HG03060 (cell line): Measurements from ENCODE around the gene EEF1AKMT1.
A peak's percentile ranks its signal among the peaks of the same experiment; 100 is the strongest.

Experiments
- ATAC-seq: cut with Tn5 transposase; IDR thresholded peaks from one replicate; pipeline ENCODE4 v1.9.1; 2021; ENCODE audit warnings: low read depth, moderate number of reproducible peaks; ENCODE audit not compliant: unreplicated experiment

EEF1AKMT1 gene

GRCh38 chr13:20721058-20721453, 52.7 kb downstream of the EEF1AKMT1 start:
- no peak for ATAC-seq

DNA sequence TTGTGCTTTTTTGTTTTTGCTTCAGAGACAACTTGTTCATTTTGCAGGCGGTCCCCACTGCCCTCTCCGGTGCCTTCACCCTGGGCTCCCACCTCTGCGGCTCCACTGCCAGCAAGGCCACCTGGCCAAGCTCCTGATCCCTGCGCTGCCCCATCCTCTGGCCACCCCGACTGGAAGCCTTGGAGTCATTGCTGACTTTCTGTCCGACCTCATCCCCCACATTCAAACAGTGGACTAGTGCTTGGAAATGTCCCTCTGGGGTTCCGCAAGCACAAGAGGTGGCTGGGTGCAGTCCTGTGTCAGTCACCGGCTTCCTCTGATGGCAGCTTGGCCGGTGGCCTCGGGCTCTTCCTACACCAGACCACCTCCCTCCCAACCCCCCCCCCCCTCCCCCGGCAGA, 53.3 kb downstream of the EEF1AKMT1 start:
- ATAC-seq: no peak

- no peak for ATAC-seq
Measured at GRCh38 chr13:20719783-20720182, 54.0 kb downstream of the EEF1AKMT1 start.

- ATAC-seq: no peak
Measured at GRCh38 chr13:20718958-20719566, 54.7 kb downstream of the EEF1AKMT1 start.

DNA sequence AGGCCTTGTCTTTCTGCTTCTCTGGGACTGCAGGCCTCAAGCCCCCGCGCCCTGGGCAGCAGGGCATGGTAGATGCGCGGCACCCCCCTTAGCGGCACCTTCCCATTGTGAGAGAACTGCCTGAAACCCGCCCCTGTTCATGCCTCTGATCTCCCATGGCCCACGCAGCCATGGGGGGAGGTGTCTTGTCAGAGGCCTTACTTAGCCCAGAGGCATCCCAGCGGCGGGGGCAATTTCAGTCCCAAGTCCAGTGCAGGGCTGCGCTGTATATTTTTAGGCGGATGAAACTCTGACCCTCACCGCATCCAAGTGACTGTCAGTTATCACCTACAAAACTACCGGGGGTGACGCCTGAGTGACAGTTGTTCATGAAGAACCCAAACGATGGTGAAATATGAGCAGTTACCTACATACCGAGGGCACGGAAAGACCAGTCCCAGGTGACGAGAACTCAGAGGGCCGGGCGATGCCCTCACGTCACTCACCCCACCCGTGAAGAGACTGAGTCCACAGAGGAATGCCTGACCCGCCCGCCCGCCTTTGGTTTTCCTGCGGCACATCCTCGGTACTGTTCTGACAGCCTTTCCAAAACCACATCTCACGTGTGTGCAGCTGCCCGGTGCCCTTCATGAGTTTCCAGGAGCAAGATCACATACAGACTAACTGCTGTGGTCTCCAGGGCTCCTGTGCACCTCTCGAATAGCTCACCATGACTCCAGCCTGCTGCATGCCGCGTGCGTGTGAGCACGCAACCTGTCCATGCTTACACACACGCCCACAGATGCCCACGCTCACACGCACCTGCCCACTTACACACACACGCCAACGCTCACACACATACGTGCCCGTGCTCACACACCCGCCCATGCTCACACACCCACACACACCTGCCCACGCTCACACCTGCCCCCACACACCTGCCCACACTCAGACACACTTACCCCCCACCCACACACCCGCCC, 55.9 kb downstream of the EEF1AKMT1 start:
- ATAC-seq: no peak

DNA sequence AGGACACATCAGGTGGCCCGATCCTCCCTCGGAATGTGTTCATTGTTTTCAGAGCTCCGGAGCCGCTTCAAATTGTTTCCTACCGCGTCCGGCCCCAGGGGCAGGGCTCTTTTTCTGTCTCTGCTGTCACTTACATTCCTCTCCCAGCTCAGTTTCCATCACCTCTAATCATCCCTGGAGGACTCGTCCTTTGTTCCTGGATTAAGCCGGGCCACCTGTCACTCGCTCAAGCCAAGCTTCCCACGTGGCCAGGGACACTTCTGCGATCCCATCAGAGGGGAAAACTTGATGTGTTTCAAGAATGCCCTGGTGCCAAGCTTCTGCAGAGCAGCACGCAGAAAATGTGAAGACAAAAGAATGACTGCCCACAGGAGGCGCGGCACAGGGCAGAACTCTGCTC, 56.8 kb downstream of the EEF1AKMT1 start:
- no peak for ATAC-seq

- ATAC-seq: no peak
Measured at GRCh38 chr13:20715330-20715712, 58.4 kb downstream of the EEF1AKMT1 start.

- ATAC-seq: no peak
Measured at GRCh38 chr13:20714563-20715329, 59.0 kb downstream of the EEF1AKMT1 start.

GRCh38 chr13:20714161-20714560, 59.6 kb downstream of the EEF1AKMT1 start:
- no peak for ATAC-seq

GRCh38 chr13:20713751-20714150, 60.0 kb downstream of the EEF1AKMT1 start:
- ATAC-seq: no peak

GRCh38 chr13:20713014-20713376, 60.8 kb downstream of the EEF1AKMT1 start:
- ATAC-seq: no peak

GRCh38 chr13:20711301-20712044, 62.3 kb downstream of the EEF1AKMT1 start:
- no peak for ATAC-seq

GRCh38 chr13:20709782-20710181, 64.0 kb downstream of the EEF1AKMT1 start:
- ATAC-seq: no peak

DNA sequence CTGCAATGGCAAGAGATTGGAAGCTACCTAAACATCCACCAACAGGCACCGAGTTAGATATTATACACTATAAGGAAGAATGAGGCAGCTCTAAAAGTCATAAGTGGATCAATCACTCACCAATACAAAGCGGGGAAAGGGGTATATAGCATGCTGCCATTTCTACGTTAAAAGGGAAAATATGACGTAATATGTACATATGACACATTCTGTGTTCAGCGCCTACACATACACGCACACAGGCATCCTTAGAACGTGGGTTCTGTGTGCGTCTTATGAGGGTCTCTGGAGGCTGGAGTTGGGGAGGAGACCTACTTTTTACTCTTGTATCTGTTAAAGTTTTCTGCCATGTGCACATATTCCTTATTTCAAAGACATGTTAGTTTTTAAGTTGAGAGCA, 64.4 kb downstream of the EEF1AKMT1 start:
- no peak for ATAC-seq

DNA sequence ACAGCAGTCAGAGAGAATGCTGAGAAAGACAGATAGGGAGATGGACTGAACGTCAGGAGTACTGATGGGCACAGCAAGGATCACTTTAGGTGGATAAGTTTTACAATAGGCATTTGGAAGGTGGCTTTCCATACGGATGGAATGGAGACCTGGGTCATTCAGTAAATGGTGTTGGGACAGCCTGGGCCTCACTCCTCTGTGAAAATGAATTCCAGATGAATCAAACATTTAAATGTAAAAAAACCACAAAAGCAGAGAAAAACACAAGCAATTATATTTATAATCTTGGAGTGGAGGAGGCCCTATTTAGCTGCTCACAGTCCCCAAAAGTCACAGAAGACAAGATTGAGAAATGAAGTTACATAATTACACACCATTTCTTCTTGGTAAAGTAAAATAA, 65.5 kb downstream of the EEF1AKMT1 start:
- no peak for ATAC-seq

DNA sequence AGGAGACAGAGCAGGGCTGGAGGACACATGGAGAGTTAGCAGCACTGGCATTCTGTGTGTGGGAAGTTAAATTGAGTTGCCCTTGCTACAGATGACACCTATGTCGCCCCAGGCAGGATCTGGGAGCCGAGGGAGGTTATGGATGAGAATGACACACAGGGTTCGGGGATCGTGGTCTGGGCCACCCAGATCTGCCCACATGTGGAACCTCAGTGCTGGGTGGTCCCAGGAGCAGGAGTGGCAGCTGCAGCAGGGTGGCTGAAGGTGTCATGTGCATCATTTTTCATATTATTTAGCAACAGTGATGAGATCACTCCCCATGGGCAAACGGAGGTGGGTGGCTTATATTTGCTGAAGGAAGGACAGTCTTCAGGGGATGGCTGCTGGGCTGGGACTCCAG, 67.1 kb downstream of the EEF1AKMT1 start:
- no peak for ATAC-seq

GRCh38 chr13:20704459-20705069, 69.2 kb downstream of the EEF1AKMT1 start:
- no peak for ATAC-seq

- peak; percentile 52 for ATAC-seq
Measured at GRCh38 chr13:20703780-20704458, 69.8 kb downstream of the EEF1AKMT1 start.

DNA sequence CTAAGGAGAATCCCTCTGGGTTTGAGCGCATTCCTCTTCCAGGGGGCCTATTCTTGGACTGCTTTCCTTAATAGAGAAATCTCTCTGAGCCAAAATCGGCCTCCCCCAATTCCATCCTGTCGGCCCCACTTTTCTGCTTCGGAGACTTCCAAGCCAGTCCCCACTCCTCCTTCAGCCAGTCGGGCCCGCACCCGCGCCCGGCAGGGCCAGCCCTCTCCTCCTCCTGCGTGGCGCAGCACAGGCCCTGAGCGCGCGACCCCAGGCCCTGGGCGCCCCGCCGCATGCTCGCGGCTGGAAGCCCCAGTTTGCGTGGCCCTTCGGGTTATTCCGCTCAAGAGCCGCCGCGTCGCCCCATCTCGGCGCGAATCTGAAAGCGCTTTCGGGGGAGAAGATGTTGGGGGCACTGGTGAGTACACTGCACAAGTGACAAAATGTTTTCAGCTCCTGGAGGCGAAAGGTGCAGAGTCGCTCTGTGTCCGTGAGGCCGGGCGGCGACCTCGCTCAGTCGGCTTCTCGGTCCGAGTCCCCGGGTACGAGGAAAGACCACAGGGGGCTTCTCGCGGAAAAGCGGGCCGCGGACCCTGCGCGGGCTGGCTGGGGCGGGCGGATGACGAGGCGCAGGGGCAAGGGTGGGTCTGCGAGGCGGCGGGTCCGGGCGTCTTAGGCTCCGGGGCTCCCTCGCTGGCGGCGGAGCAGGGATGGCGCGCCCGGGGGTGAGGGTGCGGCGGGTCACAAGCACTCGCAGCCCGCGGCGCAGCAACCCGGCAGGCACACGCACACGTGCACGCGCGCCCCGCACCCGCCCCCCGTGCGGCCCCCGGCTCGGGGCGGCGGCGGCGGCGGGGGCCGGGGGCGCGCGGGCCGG, 70.6 kb downstream of the EEF1AKMT1 start, which contains the start of gene IL17D:
TSS of gene IL17D (plus strand) at position 785 of the 865 bp plus-strand sequence. CDS start 303 bp downstream, outside the sequence.
- ATAC-seq: no peak
